NCI-H82 treated with DMSO at 0.1 percent for 48 hours (cell line): Measurements from ENCODE around the gene MCHR1.

ENCODE experiments used
- DNase-seq: peaks from one replicate; lab custom pipeline; 2025; ENCODE audit not compliant: unreplicated experiment; lab: John Stamatoyannopoulos, UW

MCHR1 gene

GRCh38 chr22:40679249-40679963, at the start of gene MCHR1:
Gene MCHR1 (plus strand): TSS chr22:40679484. CDS start chr22:40679653, 169 bp downstream.
- DNase-seq: no peak

GRCh38 chr22:40631925-40632324, 47.4 kb upstream of the MCHR1 start:
- no peak for DNase-seq

- DNase-seq: no peak
Observed at GRCh38 chr22:40633036-40633435, 46.2 kb upstream of the MCHR1 start.

- DNase-seq: no peak
Observed at GRCh38 chr22:40634119-40634903, 45.0 kb upstream of the MCHR1 start.

GRCh38 chr22:40635043-40635939, 44.0 kb upstream of the MCHR1 start:
- DNase-seq: no peak

- DNase-seq: no peak
Observed at GRCh38 chr22:40635940-40636379, 43.3 kb upstream of the MCHR1 start.

GRCh38 chr22:40636380-40637182, 42.7 kb upstream of the MCHR1 start, which contains the start of gene MRTFA:
Gene MRTFA (minus strand): TSS chr22:40636719.
- DNase-seq: peak; percentile 96

GRCh38 chr22:40637183-40638150, 41.8 kb upstream of the MCHR1 start:
- no peak for DNase-seq

- DNase-seq: no peak
Observed at GRCh38 chr22:40638261-40638660, 41.0 kb upstream of the MCHR1 start.

GRCh38 chr22:40641269-40641668, 38.0 kb upstream of the MCHR1 start:
- DNase-seq: no peak

- no peak for DNase-seq
Observed at GRCh38 chr22:40642316-40642715, 37.0 kb upstream of the MCHR1 start.

- no peak for DNase-seq
Observed at GRCh38 chr22:40645579-40646197, 33.6 kb upstream of the MCHR1 start.

GRCh38 chr22:40648386-40648785, 30.9 kb upstream of the MCHR1 start:
- DNase-seq: no peak

- DNase-seq: no peak
Observed at GRCh38 chr22:40651057-40651456, 28.2 kb upstream of the MCHR1 start.

GRCh38 chr22:40651563-40652501, 27.5 kb upstream of the MCHR1 start:
- peak; percentile 69 for DNase-seq

GRCh38 chr22:40653361-40653760, 25.9 kb upstream of the MCHR1 start:
- DNase-seq: no peak

GRCh38 chr22:40654522-40655167, 24.6 kb upstream of the MCHR1 start:
- peak; percentile 32 for DNase-seq
